Vagina (tissue), 2 donors: ENCODE data around the gene CSRP2.

ENCODE experiments used
- CTCF ChIP-seq, 3 experiments: fragments of 450-650 bp in 2 of 3; fragments of 200-600 bp in 1 of 3; sonication (generic) in 1 of 3; IDR thresholded peaks; one replicate each; pipeline ENCODE4 v1.5.1; 2017 to 2019; ENCODE audit warnings: antibody characterized with exemption in 3 of 3, mild to moderate bottlenecking in 2 of 3, moderate library complexity in 2 of 3
- POLR2A ChIP-seq, 2 donors: fragments of 450-650 bp; IDR thresholded peaks; one replicate each; pipeline ENCODE4 v1.6.1; 2017; ENCODE audit warnings: antibody characterized with exemption in 2 of 2, mild to moderate bottlenecking in 2 of 2, moderate library complexity in 2 of 2
- POLR2AphosphoS5 ChIP-seq, 2 donors: sonication (generic); formaldehyde crosslinking; IDR thresholded peaks; one replicate each; pipeline ENCODE4 v1.9.0; 2017; ENCODE audit warnings: antibody characterized with exemption in 2 of 2, mild to moderate bottlenecking in 2 of 2, low read depth in 1 of 2; ENCODE audit not compliant: insufficient read depth in 1 of 2

GRCh38 chr12:76864791-76865400, 13.9 kb downstream of the CSRP2 start:
- TF ChIP-seq CTCF (IDR thresholded peaks at IDR 0.05), result no peak
- TF ChIP-seq POLR2AphosphoS5 (IDR thresholded peaks at IDR 0.05; ENCODE audit: insufficient read depth in 1 of 2, low read depth in 1 of 2), result no peak
- no peak for TF ChIP-seq POLR2A (IDR thresholded peaks at IDR 0.05)
